HG02840 (cell line): ENCODE data around the gene IGSF23.
"Not testable (repeated sequence)": the region's sequence is repeated elsewhere in the genome, so short reads cannot be mapped to it uniquely, and the experiment has no call there.

Source experiments
- ATAC-seq: cut with Tn5 transposase; IDR thresholded peaks from one replicate; pipeline ENCODE4 v1.9.1; 2021; ENCODE audit warnings: mild to moderate bottlenecking, moderate library complexity, moderate number of reproducible peaks; ENCODE audit not compliant: unreplicated experiment, low FRiP score

Gene IGSF23

GRCh38 chr19:44585371-44586133 is 27.8 kb upstream of the IGSF23 start:
- no peak for ATAC-seq

GRCh38 chr19:44587963-44588770 is 25.2 kb upstream of the IGSF23 start:
- ATAC-seq: no peak

GRCh38 chr19:44588771-44589112 is 24.6 kb upstream of the IGSF23 start:
- ATAC-seq: no peak

GRCh38 chr19:44590245-44591059 is 22.9 kb upstream of the IGSF23 start:
- ATAC-seq: no peak

- not testable (repeated sequence) for ATAC-seq
Measured at GRCh38 chr19:44591340-44591993, 21.9 kb upstream of the IGSF23 start.

GRCh38 chr19:44592451-44592890 is 20.9 kb upstream of the IGSF23 start:
- ATAC-seq: no peak

- ATAC-seq: no peak
Measured at GRCh38 chr19:44593294-44593693, 20.1 kb upstream of the IGSF23 start.

GRCh38 chr19:44593866-44594266 is 19.5 kb upstream of the IGSF23 start:
- not testable (repeated sequence) for ATAC-seq

GRCh38 chr19:44596428-44597130 is 16.8 kb upstream of the IGSF23 start:
- ATAC-seq: no peak

GRCh38 chr19:44597131-44597491 is 16.3 kb upstream of the IGSF23 start:
- ATAC-seq: no peak

- no peak for ATAC-seq
Measured at GRCh38 chr19:44598355-44598754, 15.0 kb upstream of the IGSF23 start.

- ATAC-seq: no peak
Measured at GRCh38 chr19:44598880-44599279, 14.5 kb upstream of the IGSF23 start.

- ATAC-seq: no peak
Measured at GRCh38 chr19:44600466-44600865, 12.9 kb upstream of the IGSF23 start.

- no peak for ATAC-seq
Measured at GRCh38 chr19:44602081-44602480, 11.3 kb upstream of the IGSF23 start.

GRCh38 chr19:44603201-44603945 is 10.0 kb upstream of the IGSF23 start:
- ATAC-seq: no peak

GRCh38 chr19:44604241-44604640 is 9.1 kb upstream of the IGSF23 start:
- ATAC-seq: no peak

- no peak for ATAC-seq
Measured at GRCh38 chr19:44605547-44605946, 7.8 kb upstream of the IGSF23 start.

- ATAC-seq: no peak
Measured at GRCh38 chr19:44607049-44607448, 6.3 kb upstream of the IGSF23 start.

GRCh38 chr19:44607917-44608316 is 5.4 kb upstream of the IGSF23 start:
- no peak for ATAC-seq
